T-cell (primary cell): ENCODE measurements around the gene TMEM17. TPM values are rescaled to one million over a fixed set of nuclear protein-coding genes. Genes with fewer than 3 reads are reported as not detected.
A peak's percentile ranks its signal among the peaks of the same experiment; 100 is the strongest.

Source experiments
- ATAC-seq, 4 experiments: fragments of 200-7000 bp in 3 of 4; fragments of 150-1000 bp in 1 of 4; cut with Tn5 transposase; replicated peaks in 1 of 4; 1 replicate in 3 of 4; 2 replicates in 1 of 4; pipeline ENCODE4 v1.10.0; 2021; ENCODE audit warnings: moderate library complexity in 3 of 4, mild to moderate bottlenecking in 2 of 4, moderate number of reproducible peaks in 1 of 4
- CTCF ChIA-PET, 2 donors: fragments of 300-600 bp; sonication (Branson Sonifier 250); formaldehyde crosslinking; loops; one replicate each; lab custom pipeline; 2022; ENCODE audit warnings: antibody characterized with exemption in 2 of 2; lab: Charles Lee
- POLR2A ChIA-PET, 2 donors: fragments of 300-600 bp; sonication (Branson Sonifier 250); formaldehyde crosslinking; loops; one replicate each; lab custom pipeline; 2022; ENCODE audit warnings: antibody characterized with exemption in 2 of 2; lab: Charles Lee
- DNase-seq, 35 experiments: peaks; one replicate each; pipeline versions ENCODE4 v3.0.0 to v3.0.0-alpha.2; 2013 to 2023
- H3K27ac ChIP-seq: one replicate; pipeline ENCODE4 v1.5.1; 2013; ENCODE audit warnings: low read length
- H3K27me3 ChIP-seq, 2 experiments: replicated peaks in 1 of 2; 1 replicate in 1 of 2; 2 replicates in 1 of 2; pipeline versions ENCODE4 v1.6.1 to v1.7.0; 2013; ENCODE audit warnings: low read length in 1 of 2, mixed read lengths in 1 of 2; ENCODE audit not compliant: control insufficient read depth in 2 of 2, insufficient read depth in 2 of 2; ENCODE audit errors: extremely low read depth in 1 of 2
- H3K36me3 ChIP-seq, 2 donors: 1 replicate in 1 of 2; 2 replicates in 1 of 2; pipeline versions ENCODE4 v1.6.1 to v1.7.0; 2013; ENCODE audit warnings: low read length in 1 of 2; ENCODE audit not compliant: control insufficient read depth in 2 of 2, insufficient read depth in 1 of 2; ENCODE audit errors: extremely low read depth in 1 of 2
- H3K4me1 ChIP-seq, 2 experiments: 1 replicate in 1 of 2; 2 replicates in 1 of 2; pipeline versions ENCODE4 v1.6.1 to v1.7.0; 2013; ENCODE audit warnings: low read length in 2 of 2, mixed read lengths in 1 of 2; ENCODE audit not compliant: insufficient read depth in 2 of 2, control insufficient read depth in 1 of 2; ENCODE audit errors: extremely low read depth in 1 of 2
- H3K4me3 ChIP-seq, 2 donors: 1 replicate in 1 of 2; 2 replicates in 1 of 2; pipeline versions ENCODE4 v1.5.1 to v1.7.0; 2013; ENCODE audit warnings: mild to moderate bottlenecking in 2 of 2, low read length in 1 of 2, moderate library complexity in 1 of 2; ENCODE audit not compliant: control insufficient read depth in 1 of 2; ENCODE audit errors: extremely low read depth in 1 of 2
- H3K9me3 ChIP-seq: 2 replicates; pipeline ENCODE4 v1.7.0; 2013
- H3K27ac Mint-ChIP-seq, 2 donors: one replicate each; pipeline ENCODE4 v1.8.0; 2020 to 2021; ENCODE audit warnings: mild to moderate bottlenecking in 2 of 2, mixed read lengths in 2 of 2
- H3K27me3 Mint-ChIP-seq, 2 donors: one replicate each; pipeline ENCODE4 v1.8.0; 2021 to 2022; ENCODE audit warnings: mixed read lengths in 2 of 2
- H3K36me3 Mint-ChIP-seq: one replicate; pipeline ENCODE4 v1.8.0; 2021; ENCODE audit warnings: mixed read lengths
- H3K4me1 Mint-ChIP-seq, 3 donors: one replicate each; pipeline ENCODE4 v1.8.0; 2020 to 2022; ENCODE audit warnings: mixed read lengths in 3 of 3, mild to moderate bottlenecking in 1 of 3
- H3K4me3 Mint-ChIP-seq, 3 donors: one replicate each; pipeline ENCODE4 v1.8.0; 2020 to 2022; ENCODE audit warnings: mild to moderate bottlenecking in 3 of 3, mixed read lengths in 3 of 3, moderate library complexity in 3 of 3
- H3K9me3 Mint-ChIP-seq, 3 donors: one replicate each; pipeline ENCODE4 v1.8.0; 2020 to 2022; ENCODE audit warnings: mixed read lengths in 3 of 3
- WGBS: methylation state at CpG from one replicate; pipeline ENCODE4 v1.1.5; 2013; ENCODE audit warnings: missing lambda C conversion rate; ENCODE audit not compliant: insufficient coverage; 5-methylcytosine and 5-hydroxymethylcytosine counted together
- total RNA-seq, 35 experiments: library from RNA in 6 of 35; stranded (reverse) in 6 of 35; fragments of 120-200 nt in 1 of 35; gene quantifications; one replicate each; pipeline versions ENCODE4 v1.2.1 to v1.2.4 and lab custom pipeline; 2013 to 2026

TMEM17 gene, protein sequence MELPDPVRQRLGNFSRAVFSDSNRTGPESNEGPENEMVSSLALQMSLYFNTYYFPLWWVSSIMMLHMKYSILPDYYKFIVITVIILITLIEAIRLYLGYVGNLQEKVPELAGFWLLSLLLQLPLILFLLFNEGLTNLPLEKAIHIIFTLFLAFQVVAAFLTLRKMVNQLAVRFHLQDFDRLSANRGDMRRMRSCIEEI
- total RNA-seq (under 1 TPM in 3 of 5 donors, not detected in 2; 0.15 to 0.19 (median 0.16) TPM), total RNA-seq (lab: John Stamatoyannopoulos, UW) (0 to 0.42 (median 0.05) reads per million in 29 experiments)
- 0.06 TPM for total RNA-seq (2013)

- H3K9me3 Mint-ChIP-seq = no peaks in the 10 kb centered on the region
- peaks cover 0 to 9% of the 10 kb centered on the region in 2 experiments for H3K4me1 ChIP-seq
- 2% methylated on average over 61 of the region's 68 CpGs for WGBS
- H3K9me3 ChIP-seq = no peaks in the 10 kb centered on the region
- DNase-seq = peak in 4 of 35 experiments; percentile 1 to 8 (median 6)
- no peaks in the 10 kb centered on the region for H3K36me3 ChIP-seq
- no peaks in the 10 kb centered on the region for H3K36me3 Mint-ChIP-seq
- peaks cover 20 to 22% of the 10 kb centered on the region in 2 donors for H3K27me3 Mint-ChIP-seq
- ATAC-seq = peak in 2 of 4 experiments; percentile 30 to 31
- peaks cover 0 to 7% of the 10 kb centered on the region in 2 experiments for H3K27me3 ChIP-seq
- H3K4me3 Mint-ChIP-seq = peak within 1 kb of the TSS; percentile 60 to 80 (median 71)
- POLR2A ChIA-PET = no interaction called here
- no peak within 1 kb of the TSS for H3K27ac Mint-ChIP-seq
- no peak within 1 kb of the TSS for H3K27ac ChIP-seq
- CTCF ChIA-PET = no interaction called here
- H3K4me3 ChIP-seq = peak within 1 kb of the TSS; percentile 50 to 81
- H3K4me1 Mint-ChIP-seq = peaks cover 7 to 9% (median 8%) of the 10 kb centered on the region in 3 donors
Observed at GRCh38 chr2:62505750-62506420, at the start of gene TMEM17. TSS of gene TMEM17 (minus strand) at chr2:62506195. CDS start at chr2:62506129, 66 bp downstream.

DNA sequence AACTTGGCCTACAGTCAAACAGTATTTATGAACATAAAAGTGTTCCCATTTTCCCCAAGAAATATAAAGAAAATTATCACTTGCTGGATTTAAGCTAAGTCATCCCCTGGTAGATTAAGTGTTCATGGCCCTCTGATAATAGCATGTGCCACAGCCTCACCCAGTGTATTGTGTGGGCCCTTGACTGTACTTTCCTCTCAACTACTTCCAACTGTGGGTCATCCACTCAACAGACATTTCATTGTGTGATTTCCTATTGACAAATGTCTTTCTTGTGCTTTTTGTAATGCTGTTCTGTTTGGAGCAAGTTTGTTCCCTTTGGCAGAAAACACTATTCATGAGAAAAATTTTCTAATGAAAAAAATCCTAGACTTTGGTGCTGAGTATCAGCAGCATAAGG, 48.4 kb upstream of the TMEM17 start:
- H3K27me3 ChIP-seq = peaks cover 0 to 3% of the 10 kb centered on the region in 2 experiments
- Mint-ChIP-seq H3K36me3 (no peaks in the 10 kb centered on the region), H3K4me3 (no peak overlapping the region), H3K9me3 (peaks cover 4 to 7% (median 6%) of the 10 kb centered on the region in 3 donors), H3K27ac (no peak overlapping the region), H3K4me1 (no peaks in the 10 kb centered on the region), H3K27me3 (peaks cover 22 to 23% of the 10 kb centered on the region in 2 donors)
- H3K4me1 ChIP-seq = no peaks in the 10 kb centered on the region
- ChIA-PET POLR2A (interaction anchor here in 1 of 2 donors (0.6 kb wide), 1 partner anchor 10 kb away, joined by 3 read pairs; no protein-coding TSS in a partner anchor), CTCF (no interaction called here)
- H3K9me3 ChIP-seq = no peaks in the 10 kb centered on the region
- no peak overlapping the region for H3K27ac ChIP-seq
- H3K36me3 ChIP-seq = no peaks in the 10 kb centered on the region
- H3K4me3 ChIP-seq = no peak overlapping the region
- DNase-seq (no peak), ATAC-seq (no peak)

DNA sequence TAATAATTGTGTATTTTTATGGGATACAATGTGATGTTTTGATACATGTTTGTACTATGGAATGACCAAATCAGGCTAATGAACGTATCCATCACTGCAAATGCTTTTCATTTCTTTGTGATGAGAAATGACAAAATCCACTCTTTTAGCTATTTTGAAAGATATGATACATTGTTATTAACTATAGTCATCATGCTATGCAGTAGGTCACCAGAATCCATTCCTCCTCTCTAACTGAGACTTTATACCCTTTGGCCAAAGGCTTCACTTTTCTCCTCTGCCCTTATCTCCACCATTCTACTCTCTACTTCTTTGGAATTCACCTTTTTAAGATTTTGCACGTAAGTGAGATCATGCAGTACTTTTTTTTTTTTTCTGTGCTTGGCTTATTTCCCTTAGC, 44.5 kb upstream of the TMEM17 start:
- WGBS = 78% methylated on average over 1 of the region's 2 CpGs
- H3K4me1 ChIP-seq = no peaks in the 10 kb centered on the region
- ChIA-PET CTCF (no interaction called here), POLR2A (no interaction called here)
- no peaks in the 10 kb centered on the region for H3K4me1 Mint-ChIP-seq
- no peak overlapping the region for H3K4me3 Mint-ChIP-seq
- H3K27me3 ChIP-seq = peaks cover 0 to 3% of the 10 kb centered on the region in 2 experiments
- H3K36me3 Mint-ChIP-seq = no peaks in the 10 kb centered on the region
- no peak overlapping the region for H3K27ac Mint-ChIP-seq
- H3K9me3 Mint-ChIP-seq = no peaks in the 10 kb centered on the region
- DNase-seq (no peak), ATAC-seq (no peak)
- no peak overlapping the region for H3K27ac ChIP-seq
- peaks cover 16 to 19% of the 10 kb centered on the region in 2 donors for H3K27me3 Mint-ChIP-seq
- H3K4me3 ChIP-seq = no peak overlapping the region
- no peaks in the 10 kb centered on the region for H3K9me3 ChIP-seq
- H3K36me3 ChIP-seq = no peaks in the 10 kb centered on the region

DNA sequence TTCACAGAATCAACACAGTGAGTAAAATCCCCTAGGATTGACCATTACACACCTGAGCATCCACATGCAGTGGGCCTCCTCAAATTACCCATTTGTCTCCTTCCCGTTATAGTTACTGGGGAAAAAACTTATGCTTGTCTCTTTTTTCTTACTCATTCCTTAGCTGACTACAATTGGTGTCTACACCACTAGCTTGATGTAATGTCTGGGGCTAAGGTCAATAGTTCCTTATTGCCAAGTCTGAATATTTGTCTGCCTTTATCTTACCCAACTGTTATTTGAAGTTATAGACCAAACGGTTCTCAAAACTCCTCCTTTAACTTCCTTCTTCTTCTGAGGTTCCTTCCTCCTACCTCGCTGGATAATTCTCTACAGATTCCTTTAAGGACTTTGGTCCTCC, 41.9 kb upstream of the TMEM17 start:
- H3K4me3 ChIP-seq = no peak overlapping the region
- Mint-ChIP-seq H3K36me3 (no peaks in the 10 kb centered on the region), H3K27ac (no peak overlapping the region), H3K9me3 (no peaks in the 10 kb centered on the region), H3K4me1 (no peaks in the 10 kb centered on the region), H3K27me3 (peaks cover 0 to 8% of the 10 kb centered on the region in 2 donors), H3K4me3 (no peak overlapping the region)
- H3K27me3 ChIP-seq = no peaks in the 10 kb centered on the region
- no peak overlapping the region for H3K27ac ChIP-seq
- WGBS = no CpG with 5 or more reads among the region's 3 CpGs
- ChIA-PET CTCF (no interaction called here), POLR2A (no interaction called here)
- no peaks in the 10 kb centered on the region for H3K36me3 ChIP-seq
- no peaks in the 10 kb centered on the region for H3K4me1 ChIP-seq
- DNase-seq (no peak), ATAC-seq (no peak)
- H3K9me3 ChIP-seq = no peaks in the 10 kb centered on the region

- Histone ChIP-seq H3K27ac (no peak overlapping the region), H3K4me1 (no peaks in the 10 kb centered on the region), H3K27me3 (no peaks in the 10 kb centered on the region), H3K9me3 (no peaks in the 10 kb centered on the region), H3K4me3 (no peak overlapping the region), H3K36me3 (no peaks in the 10 kb centered on the region)
- Mint-ChIP-seq H3K4me3 (no peak overlapping the region), H3K27ac (no peak overlapping the region), H3K27me3 (peaks cover 7 to 8% of the 10 kb centered on the region in 2 donors), H3K9me3 (no peaks in the 10 kb centered on the region), H3K36me3 (no peaks in the 10 kb centered on the region), H3K4me1 (no peaks in the 10 kb centered on the region)
- ATAC-seq (no peak), DNase-seq (no peak)
- CTCF ChIA-PET = no interaction called here
- 80% methylated on average over 5 of the region's 6 CpGs for WGBS
- POLR2A ChIA-PET = interaction anchor here in 1 of 2 donors (0.7 kb wide), 1 partner anchor 9 kb away, joined by 3 read pairs; no protein-coding TSS in a partner anchor
Observed at GRCh38 chr2:62545261-62545660, 39.3 kb upstream of the TMEM17 start.

DNA sequence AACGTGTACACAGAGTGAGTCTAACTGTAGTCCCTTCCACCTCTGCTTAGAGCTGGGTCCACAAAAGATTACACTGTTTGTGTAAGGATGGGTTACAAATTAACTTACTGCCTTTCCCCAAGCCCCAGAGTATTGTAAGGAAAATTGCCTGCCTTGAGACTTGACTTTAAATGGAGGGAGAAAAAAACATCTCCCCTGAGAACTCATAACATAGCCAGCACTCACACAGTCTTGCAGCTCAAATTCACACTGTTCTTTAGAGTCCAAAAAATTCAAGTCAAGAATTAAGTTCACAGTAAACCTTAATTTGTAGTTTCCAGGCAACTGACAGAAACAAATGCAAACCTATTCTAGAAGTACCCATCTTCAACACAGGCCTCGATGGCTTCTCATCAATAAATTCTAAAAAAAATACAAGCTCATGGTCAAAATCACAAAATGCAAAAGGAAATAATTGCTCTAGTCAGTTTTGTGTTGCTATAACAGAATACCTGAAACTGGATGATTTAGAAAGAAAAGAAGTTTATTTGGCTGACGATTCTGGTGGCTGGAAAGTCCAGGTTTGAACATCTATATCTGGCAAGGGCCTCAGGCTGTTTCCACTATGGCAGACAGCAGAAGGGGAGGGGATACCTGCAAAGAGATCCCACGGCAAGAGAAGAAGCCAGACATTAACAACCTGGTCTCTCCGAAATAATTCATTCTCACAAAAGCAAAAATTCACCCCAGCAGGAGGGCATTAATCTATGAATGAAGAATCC, 34.6 kb upstream of the TMEM17 start:
- no peak overlapping the region for H3K27ac Mint-ChIP-seq
- POLR2A ChIA-PET = no interaction called here
- CTCF ChIA-PET = no interaction called here

More for the DNA sequence above, 34.6 kb upstream of the TMEM17 start:
- no peak for DNase-seq
- Histone ChIP-seq H3K4me3 (no peak overlapping the region), H3K9me3 (no peaks in the 10 kb centered on the region), H3K27ac (no peak overlapping the region), H3K36me3 (no peaks in the 10 kb centered on the region), H3K4me1 (no peaks in the 10 kb centered on the region), H3K27me3 (peaks cover 0 to 11% of the 10 kb centered on the region in 2 experiments)
- Mint-ChIP-seq H3K36me3 (no peaks in the 10 kb centered on the region), H3K4me1 (no peaks in the 10 kb centered on the region), H3K27me3 (peaks cover 16 to 22% of the 10 kb centered on the region in 2 donors), H3K4me3 (no peak overlapping the region), H3K9me3 (no peaks in the 10 kb centered on the region)
- WGBS = 63% methylated on average over 1 of the region's 5 CpGs
- no peak for ATAC-seq
